Stimulated activated CD8-positive, alpha-beta memory T cell treated with anti-CD3 and anti-CD28 coated beads, Interleukin-2, amount 100 ng/mL, for 1 hour (primary cell): Measurements from ENCODE around the gene BMP7.
"Not testable (repeated sequence)": the region's sequence is repeated elsewhere in the genome, so short reads cannot be mapped to it uniquely, and the experiment has no call there.

ENCODE experiments used
- DNase-seq, 2 donors: peaks; one replicate each; pipeline ENCODE4 v3.0.0-alpha.2; 2020; ENCODE audit warnings: low read depth in 2 of 2

The BMP7 gene

DNA sequence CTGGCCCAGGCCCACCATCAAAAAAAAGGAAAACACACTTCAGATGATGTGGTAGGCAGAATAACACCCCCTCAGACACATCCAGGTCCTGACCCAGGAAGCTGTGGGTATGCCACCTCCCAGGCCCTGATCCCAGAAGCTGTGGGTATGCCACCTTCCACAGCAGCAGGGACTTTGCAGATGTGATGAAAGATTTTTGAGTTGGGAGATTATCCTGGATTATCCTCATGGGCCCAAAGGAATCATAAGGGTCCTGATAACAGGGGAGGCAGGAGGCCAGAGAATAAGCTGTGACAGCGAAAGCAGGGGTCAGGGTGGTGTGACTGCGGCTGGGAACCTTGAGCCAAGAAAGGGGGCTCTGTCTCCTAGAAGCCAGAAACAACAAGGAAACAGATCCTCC, 55.0 kb downstream of the BMP7 start:
- DNase-seq, result no peak

DNA sequence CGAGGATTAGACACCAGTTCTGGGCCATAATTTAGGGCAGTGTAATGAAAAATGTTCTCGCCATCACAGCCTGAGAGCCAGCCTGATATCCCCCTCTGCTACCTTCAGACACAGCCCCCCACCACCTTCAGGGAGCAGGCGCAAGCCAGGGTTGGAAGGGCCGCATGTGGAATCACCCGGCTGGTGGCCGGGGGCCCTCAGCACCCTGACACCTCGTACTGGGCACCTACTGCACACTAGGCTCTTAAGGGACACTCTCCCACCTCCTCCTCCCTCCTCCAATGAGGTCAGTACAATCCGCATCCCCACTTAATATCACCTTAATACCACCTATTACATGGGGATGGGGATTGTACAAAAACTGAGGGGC, 55.5 kb downstream of the BMP7 start:
- DNase-seq, result no peak

DNA sequence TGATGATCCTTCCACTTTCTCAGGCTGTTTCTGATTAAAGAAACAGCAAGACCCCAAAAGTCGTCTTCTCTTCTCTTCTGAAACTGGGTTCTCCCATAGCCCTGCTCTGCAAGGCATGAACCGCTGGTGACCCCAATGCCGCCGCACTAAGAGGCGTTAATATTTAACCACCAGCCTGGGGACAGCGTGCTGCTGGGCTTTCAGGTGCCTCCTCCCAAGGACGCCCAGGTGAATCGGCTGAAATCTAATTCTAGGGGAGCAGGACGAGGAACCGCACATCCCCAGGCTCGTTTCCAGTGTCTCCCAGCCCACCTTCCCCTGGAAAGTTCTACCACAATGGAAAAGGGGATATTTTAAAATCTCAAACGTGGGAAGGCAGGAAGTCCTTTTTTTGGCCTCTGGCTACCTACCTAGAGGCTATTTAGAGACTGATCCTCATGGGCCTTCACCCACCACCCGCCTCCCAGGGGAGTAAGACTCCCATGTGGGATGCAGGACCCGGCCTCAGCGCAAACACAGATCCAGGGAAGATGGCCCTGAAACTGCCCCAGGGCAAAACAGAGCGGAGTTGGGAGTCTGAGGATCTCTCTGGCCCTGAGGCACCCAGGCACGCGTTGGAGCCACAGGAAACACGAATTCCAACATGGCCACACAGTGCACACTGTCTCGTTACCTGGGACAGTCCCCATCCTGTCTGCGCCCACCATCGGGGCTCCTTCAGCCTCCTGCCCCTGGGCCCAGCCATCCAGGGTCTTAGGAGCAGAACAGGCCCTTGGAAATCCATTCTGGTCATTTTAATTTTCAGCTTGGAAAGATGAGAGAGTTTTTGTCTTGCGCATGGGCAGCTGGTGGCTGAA, 56.2 kb downstream of the BMP7 start:
- no peak for DNase-seq

DNA sequence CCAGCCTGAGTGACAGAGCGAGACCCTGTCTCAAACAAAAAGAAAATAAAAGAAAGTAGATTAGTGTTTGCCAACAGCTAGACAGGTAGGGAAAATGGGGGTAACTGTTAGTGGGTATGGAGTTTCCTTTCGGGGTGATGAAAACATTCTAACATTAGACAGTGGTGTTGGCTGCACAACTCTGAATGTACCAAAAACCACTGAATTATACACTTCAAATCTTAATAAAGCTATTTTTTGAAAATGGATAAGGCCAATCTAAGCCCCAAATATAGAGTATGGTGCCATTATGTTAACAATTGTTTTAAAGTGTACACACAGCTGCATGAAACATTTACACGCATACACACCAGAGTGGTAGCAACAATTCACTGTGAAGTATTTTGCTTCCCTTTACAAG, 57.0 kb downstream of the BMP7 start:
- DNase-seq, result no peak

DNA sequence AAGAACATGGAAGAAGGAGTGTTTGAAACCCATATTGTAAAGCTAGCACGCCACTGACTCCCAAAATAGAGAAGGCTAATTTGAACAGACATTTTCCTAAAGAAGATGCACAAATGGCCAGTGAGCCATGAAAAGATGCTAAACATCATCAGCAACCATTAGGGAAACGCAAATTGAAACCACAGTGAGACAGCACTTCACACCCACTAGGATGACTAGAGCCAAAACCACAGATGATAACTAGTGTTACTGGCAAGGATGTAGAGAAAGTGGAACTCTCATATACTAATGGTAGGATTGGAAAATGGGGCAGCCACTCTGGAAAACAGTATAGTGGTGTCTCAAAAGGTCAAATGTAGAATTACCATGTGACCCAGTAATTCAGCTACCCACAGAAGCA, 58.2 kb downstream of the BMP7 start:
- no peak for DNase-seq

DNA sequence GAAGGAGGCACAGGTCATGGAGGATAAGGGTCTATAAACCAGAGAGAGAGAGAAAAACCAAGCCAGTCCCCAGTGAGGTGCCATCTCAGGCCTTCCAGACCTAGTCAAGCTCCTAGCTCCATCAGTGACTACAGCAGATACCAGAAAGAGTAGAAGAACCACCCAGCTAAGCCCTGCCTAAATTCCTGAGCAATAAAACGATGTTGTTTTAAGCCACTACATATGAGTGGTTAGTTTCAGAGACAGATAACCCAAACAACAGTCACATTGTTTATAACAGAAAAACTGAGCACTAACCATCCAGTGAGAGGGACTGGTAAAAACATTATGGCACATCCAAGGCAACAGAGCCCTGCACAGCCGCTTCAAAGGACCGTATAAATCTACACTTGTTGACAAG, 59.2 kb downstream of the BMP7 start:
- no peak for DNase-seq

DNA sequence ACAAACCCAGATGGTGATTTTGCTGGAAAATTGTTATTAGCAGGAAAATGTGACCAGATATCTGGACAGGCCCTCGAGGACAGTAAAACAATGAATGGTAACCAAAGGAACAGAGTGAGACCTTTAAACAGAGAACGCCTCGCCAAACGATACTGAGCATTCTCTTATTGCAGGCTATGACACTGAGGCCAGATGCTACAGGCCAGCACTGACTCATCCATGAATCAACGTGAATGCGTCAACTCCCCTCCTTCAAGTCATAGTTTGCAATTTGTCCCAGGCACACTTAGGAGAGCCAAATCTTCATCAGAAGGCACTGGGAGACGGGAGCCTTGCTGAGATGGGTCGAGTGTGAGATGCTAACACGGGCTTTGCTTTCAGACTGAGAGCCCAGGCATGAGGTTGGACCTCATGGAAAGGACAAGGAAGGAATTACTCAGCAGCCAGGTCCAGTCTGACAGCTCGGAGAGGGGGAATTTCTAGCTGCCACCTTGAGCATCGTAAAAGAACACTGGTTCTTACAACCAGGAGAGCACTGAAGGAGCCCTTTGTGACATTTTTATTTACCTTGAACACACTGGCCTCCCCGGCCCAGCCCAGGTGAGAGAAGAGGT, 60.7 kb downstream of the BMP7 start:
- DNase-seq, result no peak

DNA sequence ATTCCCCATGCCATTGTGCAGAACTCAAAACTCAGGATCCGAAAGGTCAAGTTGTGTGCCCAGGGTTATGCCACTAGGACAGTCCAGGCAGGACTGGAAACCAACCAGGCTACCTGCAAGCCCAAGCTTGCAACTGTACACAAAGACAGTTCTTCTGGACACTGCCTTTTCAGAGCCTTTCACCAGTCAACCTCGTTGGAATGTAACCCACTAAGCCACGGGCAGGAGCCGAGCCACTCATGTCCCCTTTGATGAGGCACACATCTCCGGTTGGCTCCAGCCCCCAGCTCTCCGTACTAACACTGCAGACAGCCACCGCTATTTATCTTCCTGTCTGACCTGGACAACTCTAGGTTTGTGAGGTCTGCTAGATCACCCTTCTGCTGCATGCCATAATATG, 62.5 kb downstream of the BMP7 start:
- DNase-seq, result no peak

DNA sequence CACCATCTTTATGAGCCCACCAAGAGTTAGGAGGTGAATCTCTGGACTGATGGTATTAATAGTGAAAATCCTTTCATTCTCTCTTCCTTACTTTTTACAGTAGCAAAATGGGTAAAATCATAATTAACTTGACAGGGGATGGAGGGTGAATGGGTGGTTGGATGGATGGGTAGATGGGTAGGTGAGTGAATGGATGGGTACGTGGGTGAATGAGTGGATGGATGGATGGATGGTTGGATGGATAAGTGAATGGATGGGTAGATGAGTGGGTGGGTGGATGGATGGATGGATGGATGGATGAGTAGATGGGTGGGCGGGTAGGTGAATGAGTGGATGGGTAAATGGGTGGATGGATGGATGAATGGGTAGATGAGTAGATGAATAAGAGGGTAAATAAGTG, 63.2 kb downstream of the BMP7 start:
- DNase-seq, result no peak

DNA sequence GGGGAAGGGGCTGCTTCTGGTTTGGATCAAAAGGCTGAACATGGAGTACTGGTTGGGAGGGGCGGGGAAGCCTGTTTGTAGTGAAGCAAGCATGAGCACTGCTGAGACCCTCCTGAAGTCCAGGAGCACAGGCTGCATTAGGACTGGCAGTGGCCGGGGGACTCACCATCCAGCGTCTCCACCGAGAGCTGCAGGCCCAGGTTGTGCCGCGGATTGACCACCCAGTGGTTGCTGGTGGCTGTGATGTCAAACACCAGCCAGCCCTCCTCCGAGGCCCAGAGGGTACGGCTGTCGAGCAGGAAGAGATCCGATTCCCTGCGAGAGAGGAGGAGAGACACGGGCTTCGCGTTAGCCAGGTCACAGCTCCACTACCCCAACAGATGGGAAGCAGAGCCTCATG, 64.1 kb downstream of the BMP7 start:
- no peak for DNase-seq

DNA sequence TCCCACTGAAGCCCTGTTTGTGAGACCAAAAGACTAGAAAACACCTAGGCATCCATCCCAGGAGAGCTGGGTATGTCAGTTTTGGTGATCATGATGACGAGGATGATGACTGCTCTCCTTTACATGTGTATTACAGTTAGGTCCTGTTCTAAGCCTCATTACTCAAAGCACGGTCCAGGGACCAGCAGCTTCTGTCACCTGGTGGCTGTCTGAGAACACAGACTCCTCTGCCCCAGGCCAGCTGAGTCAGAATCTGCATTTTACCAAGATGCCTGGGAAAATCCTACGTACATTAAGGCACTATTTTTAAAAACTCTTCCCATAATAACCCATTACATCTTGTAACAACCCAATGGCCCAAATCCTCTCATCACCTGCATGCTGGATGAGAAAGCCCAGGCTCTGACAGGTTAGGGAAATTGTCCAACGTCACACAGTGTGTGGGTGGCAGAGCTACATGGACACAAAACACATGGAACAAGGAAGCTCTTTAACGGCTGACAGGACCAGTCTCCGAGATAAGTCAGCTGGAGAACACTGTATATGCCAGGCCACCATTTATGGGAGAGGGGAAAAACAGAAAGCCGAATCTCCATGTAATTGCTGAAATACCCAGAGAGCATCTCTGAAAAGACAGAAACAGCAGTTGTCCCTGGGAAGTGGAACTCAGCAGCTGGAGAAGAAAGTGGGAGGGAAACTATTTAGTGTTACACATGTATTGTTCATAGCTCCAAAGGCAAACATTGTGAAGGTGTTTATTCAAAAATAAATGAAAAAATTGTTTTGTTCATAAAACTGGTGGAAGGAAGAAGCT, 65.4 kb downstream of the BMP7 start:
- no peak for DNase-seq

DNA sequence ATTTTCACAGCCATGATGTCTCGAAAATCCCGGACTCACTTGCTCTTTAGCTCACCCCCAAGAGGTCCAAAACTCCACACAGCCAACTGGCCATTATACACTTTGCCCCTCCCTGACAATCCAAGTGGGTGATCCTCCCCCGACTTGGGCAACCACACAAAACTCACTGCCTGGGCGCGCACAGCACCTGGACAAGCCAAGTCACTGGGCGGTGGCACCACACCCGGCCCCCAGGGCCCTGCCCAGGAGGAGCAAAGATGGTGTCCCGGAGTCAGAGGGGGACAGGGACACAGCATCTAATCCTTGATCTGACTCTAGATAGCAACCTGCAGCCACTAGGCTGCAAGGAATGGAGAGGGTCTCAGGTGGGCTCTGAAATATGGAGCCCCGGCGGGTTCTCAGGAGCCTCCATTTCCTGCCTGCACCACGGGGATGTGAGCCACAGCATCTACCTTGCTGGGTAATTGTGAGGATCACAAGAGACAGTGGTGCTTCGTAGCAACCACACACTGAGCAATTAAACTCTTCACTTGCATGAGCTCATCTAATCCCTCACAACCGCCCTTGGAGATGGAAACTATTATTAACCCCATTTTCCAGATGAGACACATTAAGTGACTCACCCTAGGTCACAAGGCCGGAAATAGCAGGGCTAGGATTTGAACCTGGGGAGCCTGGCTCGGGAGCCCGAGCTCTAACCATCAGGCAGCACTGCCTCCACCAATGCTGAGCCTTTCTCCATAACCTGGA, 66.6 kb downstream of the BMP7 start:
- DNase-seq, result no peak

DNA sequence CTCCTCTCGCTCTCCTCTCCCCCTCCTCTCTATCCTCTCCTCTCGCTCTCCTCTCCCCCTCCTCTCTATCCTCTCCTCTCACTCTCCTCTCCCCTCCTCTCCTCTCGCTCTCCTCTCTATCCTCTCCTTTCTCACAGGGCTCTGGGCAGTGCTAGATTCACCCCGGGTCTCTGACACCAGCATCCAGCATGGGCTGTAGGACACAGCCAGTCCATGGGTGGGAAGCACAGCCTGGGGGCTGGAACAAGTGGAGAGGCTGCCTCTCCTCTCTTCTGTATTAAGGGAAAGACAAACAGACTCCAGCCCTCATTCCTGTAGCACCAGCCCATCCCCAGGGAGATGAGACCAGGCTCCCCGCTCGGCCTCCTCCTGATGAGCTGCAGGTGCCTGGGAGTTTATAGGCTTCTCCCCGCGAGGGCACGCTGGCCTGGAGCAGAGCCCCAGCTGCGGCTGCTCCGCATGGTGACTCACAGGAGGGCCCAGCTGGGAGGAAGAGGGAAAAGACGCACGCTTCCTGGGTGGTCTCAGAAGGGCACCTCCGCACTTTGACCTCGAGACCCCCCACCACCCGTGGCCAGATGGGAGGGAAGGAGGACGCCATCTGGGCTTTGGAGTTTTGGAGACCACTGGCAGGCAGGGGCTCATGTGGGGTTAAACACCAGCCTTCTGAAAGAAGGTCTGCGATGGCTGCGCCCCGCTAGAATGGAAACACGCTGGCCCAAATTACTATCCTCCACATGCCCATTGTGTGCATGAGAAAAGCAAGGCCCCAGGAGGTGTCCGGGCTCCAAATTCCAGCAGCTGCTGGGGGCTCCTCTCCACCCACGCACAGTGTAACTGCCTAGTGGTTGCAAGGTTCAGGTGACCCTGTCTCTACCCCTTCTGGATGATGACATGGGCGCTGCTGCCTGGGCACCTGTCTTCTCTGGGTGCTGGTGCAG, 68.0 kb downstream of the BMP7 start:
- no peak for DNase-seq

DNA sequence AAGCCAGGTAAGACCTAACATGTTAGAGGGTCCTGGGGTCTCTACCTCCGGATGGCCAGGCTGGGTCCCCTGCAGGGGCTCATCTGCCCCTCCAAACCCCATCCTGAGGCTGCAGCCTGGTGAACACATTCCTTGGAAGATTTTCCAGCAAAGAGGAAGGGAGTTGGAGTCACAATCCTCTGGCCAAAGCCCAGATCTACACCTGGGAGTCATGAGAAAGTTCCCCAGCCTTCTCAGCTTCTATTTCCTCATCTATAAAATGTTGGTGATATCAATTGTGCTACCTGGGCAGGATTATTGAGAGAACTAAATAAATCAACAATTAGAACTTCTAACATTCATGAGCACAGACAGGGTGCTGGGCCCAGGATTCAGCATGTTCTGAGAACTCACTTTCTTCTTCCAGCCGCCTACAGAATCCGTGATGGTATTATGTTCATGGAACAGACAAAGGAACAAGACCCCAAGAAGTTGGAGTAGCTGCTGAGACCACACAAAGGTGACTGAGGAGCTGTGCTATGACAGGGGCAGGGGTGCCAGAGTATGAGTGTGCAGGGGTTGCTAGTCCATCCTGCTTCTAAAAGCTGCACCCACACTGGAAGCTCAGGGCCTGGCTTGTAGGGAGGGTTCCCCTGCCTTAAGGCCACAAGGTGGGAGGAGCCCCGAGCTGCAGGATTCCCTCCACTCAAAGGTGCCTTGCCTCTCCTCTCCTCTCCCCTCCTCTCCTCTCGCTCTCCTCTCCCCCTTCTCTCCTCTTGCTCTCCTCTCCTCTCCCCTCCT, 68.9 kb downstream of the BMP7 start:
- DNase-seq, result no peak

DNA sequence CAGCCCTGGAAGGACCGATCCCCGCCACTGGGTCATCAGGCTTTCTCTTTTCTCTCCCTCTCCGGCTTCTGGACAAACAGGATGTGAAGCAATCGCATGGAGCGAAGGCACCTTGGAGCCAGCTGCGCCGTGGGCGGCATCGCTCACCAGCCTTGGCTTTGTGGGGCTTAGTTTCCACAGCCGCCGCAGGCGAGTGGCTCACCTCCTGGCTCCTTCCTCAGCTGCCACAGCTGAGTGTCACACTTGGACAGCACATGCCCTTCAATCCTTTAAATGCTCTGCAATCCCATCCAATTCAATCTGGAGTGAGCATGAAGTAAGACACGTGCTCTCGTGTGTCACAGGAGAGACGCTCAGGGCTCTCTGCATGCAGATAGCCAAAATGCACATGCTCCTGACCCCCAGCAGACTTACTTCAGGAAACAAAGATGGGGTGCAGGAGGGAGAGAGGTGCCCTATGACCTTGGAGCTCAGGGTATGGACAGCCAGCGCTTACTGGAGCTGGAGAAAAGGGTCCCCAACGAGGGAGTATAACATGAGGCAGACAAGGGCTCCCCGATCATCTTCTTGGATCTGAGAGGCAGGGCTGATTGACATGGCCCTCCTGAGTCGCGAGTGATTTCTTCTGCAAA, 70.9 kb downstream of the BMP7 start:
- DNase-seq, result no peak

DNA sequence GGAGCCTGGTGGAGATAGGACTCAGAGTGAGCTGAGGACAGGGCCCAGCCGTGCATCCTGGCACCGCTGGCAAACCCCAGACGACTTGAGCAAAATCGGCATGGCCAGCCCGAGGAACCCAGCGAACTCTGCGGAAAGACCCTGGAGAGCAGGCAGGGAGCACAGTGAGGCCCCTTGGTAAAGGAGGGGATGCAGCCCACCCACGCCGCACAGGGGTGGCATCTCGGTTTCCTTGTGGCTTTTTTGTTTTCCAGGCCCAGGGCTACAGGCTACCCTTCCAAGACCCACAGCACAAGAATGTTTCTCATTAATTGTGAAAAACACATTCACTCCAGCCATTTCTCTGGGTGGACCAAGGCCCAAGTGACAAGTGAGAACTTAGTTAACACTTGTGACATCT, 71.4 kb downstream of the BMP7 start:
- DNase-seq, result no peak

DNA sequence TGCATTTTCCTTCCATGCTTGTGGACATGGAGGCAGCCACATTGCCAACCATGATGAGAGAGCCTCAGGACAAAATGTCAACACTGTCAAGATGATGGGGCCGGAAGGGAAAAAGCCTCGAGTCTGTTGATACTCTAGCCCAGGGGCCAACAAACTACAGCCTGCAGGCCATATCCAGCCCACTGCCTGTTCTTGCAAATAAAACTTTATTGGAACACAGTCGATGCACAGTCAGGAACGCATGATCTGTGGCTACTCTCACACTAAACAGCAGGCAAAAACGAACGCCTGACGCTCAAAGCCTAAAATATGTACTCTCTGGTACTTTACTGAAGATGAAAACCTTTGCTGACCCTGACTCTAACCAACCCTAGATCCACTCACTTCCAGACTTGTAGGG, 72.3 kb downstream of the BMP7 start:
- no peak for DNase-seq

DNA sequence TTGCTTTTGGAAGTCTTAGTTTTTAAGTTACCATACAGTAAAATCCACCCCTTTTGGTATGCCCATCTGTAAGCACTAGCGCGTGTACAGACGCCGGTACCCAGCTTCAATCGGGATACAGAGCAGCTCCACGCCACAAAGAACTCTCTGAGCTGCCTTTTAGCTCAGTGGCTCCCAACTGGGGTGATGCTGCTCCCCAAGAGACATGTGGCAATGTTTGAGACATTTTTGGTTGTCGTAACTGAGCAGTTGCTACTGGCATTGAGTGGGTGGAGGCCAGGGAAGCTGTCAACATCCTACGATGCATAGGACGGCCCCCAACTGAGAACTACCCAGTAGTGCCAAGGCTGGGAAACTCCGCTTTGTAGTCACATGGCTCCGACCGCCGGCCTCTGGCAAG, 73.3 kb downstream of the BMP7 start:
- no peak for DNase-seq

DNA sequence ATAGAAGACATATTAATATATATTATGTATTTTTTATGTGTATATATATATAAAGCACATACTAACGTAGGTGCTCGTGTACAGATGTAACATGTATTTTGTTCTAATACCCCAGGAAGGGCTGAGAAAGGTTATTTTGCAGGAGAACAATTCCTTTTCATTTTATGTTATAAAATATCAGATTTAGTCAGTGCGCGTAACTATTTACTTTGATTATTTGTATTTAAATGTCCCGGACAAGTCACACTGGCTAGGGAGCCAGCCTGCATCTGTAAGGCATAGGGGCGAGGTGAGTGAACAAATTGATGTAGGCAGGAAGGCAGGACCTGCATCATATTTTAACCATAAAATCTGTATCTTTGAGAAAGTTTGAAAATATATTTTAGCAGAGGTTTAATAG, 74.1 kb downstream of the BMP7 start:
- no peak for DNase-seq

DNA sequence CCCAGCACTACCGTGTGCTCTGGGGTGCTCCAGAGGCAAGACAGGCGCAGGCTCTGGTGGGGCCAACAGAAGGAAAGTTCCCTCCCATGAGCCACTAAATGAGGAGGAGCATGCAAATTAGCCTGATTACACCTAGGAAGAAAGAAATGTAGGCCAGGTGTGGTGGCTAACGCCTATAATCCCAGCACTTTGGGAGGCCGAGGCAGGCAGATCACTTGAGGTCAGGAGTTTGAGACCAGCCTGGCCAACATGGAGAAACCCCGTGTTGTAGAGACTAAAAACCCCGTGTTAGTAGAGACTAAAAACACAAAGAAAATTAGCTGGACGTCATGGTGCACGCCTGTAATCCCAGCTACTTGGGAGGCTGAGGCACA, 75.2 kb downstream of the BMP7 start:
- not testable (repeated sequence) for DNase-seq
